ENCODE data around the gene ACSS2.

Gene ACSS2

GRCh38 chr20:34881689-34882088 is 5.3 kb downstream of the ACSS2 start:
- H3K4me2 ChIP-seq, result no peak overlapping the region
- no peak for TF ChIP-seq CTCF (conservative IDR thresholded peaks at IDR 0.05; ENCODE audit: low read depth, low read length)
- H3K79me2 ChIP-seq (ENCODE audit: insufficient read depth, low read depth), result no peaks in the 10 kb centered on the region
- no peak overlapping the region for H3K27ac ChIP-seq
- H3K4me1 ChIP-seq (ENCODE audit: low read depth, poor library complexity, severe bottlenecking), result no peaks in the 10 kb centered on the region
- no peaks in the 10 kb centered on the region for H3K36me3 ChIP-seq (ENCODE audit: insufficient read depth)
- no peak overlapping the region for H2AFZ ChIP-seq (ENCODE audit: low read depth)
- H4K20me1 ChIP-seq (ENCODE audit: insufficient read depth), result no peaks in the 10 kb centered on the region
- H3K4me3 ChIP-seq (IDR thresholded peaks at IDR 0.05; ENCODE audit: insufficient read depth, low read depth, low read length), result no peak overlapping the region
- no peak overlapping the region for H3K9ac ChIP-seq
- H3K27me3 ChIP-seq (ENCODE audit: insufficient read depth, low read depth), result no peaks in the 10 kb centered on the region

GRCh38 chr20:34883087-34883688 is 6.8 kb downstream of the ACSS2 start:
- H2AFZ ChIP-seq (ENCODE audit: low read depth), result no peak overlapping the region
- H3K79me2 ChIP-seq (ENCODE audit: insufficient read depth, low read depth), result no peaks in the 10 kb centered on the region
- H3K4me3 ChIP-seq (IDR thresholded peaks at IDR 0.05; ENCODE audit: insufficient read depth, low read depth, low read length), result no peak overlapping the region
- no peaks in the 10 kb centered on the region for H3K4me1 ChIP-seq (ENCODE audit: low read depth, poor library complexity, severe bottlenecking)
- no peak overlapping the region for H3K27ac ChIP-seq
- H3K36me3 ChIP-seq (ENCODE audit: insufficient read depth), result no peaks in the 10 kb centered on the region
- no peak overlapping the region for H3K4me2 ChIP-seq
- H3K9ac ChIP-seq, result no peak overlapping the region
- H4K20me1 ChIP-seq (ENCODE audit: insufficient read depth), result no peaks in the 10 kb centered on the region
- TF ChIP-seq CTCF (conservative IDR thresholded peaks at IDR 0.05; ENCODE audit: low read depth, low read length), result no peak
- no peaks in the 10 kb centered on the region for H3K27me3 ChIP-seq (ENCODE audit: insufficient read depth, low read depth)

- Histone ChIP-seq H3K27me3 (ENCODE audit: insufficient read depth, low read depth) (no peaks in the 10 kb centered on the region), H3K4me1 (ENCODE audit: low read depth, poor library complexity, severe bottlenecking) (no peaks in the 10 kb centered on the region), H3K79me2 (ENCODE audit: insufficient read depth, low read depth) (no peaks in the 10 kb centered on the region), H3K4me3 (IDR thresholded peaks at IDR 0.05; ENCODE audit: insufficient read depth, low read depth, low read length) (no peak overlapping the region), H3K4me2 (no peak overlapping the region), H4K20me1 (ENCODE audit: insufficient read depth) (no peaks in the 10 kb centered on the region), H3K27ac (no peak overlapping the region), H3K9ac (no peak overlapping the region), H2AFZ (ENCODE audit: low read depth) (no peak overlapping the region), H3K36me3 (ENCODE audit: insufficient read depth) (no peaks in the 10 kb centered on the region)
- no peak for TF ChIP-seq CTCF (conservative IDR thresholded peaks at IDR 0.05; ENCODE audit: low read depth, low read length)
Observed at GRCh38 chr20:34883809-34884208, 7.4 kb downstream of the ACSS2 start.

GRCh38 chr20:34884260-34884659 is 7.8 kb downstream of the ACSS2 start:
- no peak overlapping the region for H3K4me3 ChIP-seq (IDR thresholded peaks at IDR 0.05; ENCODE audit: insufficient read depth, low read depth, low read length)
- H4K20me1 ChIP-seq (ENCODE audit: insufficient read depth), result no peaks in the 10 kb centered on the region
- H3K4me1 ChIP-seq (ENCODE audit: low read depth, poor library complexity, severe bottlenecking), result no peaks in the 10 kb centered on the region
- no peaks in the 10 kb centered on the region for H3K27me3 ChIP-seq (ENCODE audit: insufficient read depth, low read depth)
- H3K36me3 ChIP-seq (ENCODE audit: insufficient read depth), result no peaks in the 10 kb centered on the region
- no peak overlapping the region for H3K9ac ChIP-seq
- no peak overlapping the region for H2AFZ ChIP-seq (ENCODE audit: low read depth)
- H3K4me2 ChIP-seq, result no peak overlapping the region
- H3K79me2 ChIP-seq (ENCODE audit: insufficient read depth, low read depth), result no peaks in the 10 kb centered on the region
- H3K27ac ChIP-seq, result no peak overlapping the region
- no peak for TF ChIP-seq CTCF (conservative IDR thresholded peaks at IDR 0.05; ENCODE audit: low read depth, low read length)

All from KMS-11 (cell line).